GM12864 (cell line): ENCODE measurements around the gene RNF25.

ENCODE experiments used
- DNase-seq: peaks from one replicate; pipeline ENCODE4 v3.0.0-alpha.2; 2011; ENCODE audit warnings: low read depth
- H3K4me3 ChIP-seq: 2 replicates; pipeline ENCODE4 v1.5.1; 2011; ENCODE audit warnings: mild to moderate bottlenecking, low read depth, low read length, control low read depth
- TF ChIP-seq, protein P1 (sequence below): IDR thresholded peaks from 2 replicates; pipeline ENCODE4 v1.5.1; 2011; ENCODE audit warnings: low read depth, mild to moderate bottlenecking, moderate library complexity, low read length, control low read depth, inconsistent platforms; ENCODE audit errors: missing control alignments

RNF25 gene

GRCh38 chr2:218680061-218680460 is 8.3 kb upstream of the RNF25 start:
- TF ChIP-seq, protein P1, sequence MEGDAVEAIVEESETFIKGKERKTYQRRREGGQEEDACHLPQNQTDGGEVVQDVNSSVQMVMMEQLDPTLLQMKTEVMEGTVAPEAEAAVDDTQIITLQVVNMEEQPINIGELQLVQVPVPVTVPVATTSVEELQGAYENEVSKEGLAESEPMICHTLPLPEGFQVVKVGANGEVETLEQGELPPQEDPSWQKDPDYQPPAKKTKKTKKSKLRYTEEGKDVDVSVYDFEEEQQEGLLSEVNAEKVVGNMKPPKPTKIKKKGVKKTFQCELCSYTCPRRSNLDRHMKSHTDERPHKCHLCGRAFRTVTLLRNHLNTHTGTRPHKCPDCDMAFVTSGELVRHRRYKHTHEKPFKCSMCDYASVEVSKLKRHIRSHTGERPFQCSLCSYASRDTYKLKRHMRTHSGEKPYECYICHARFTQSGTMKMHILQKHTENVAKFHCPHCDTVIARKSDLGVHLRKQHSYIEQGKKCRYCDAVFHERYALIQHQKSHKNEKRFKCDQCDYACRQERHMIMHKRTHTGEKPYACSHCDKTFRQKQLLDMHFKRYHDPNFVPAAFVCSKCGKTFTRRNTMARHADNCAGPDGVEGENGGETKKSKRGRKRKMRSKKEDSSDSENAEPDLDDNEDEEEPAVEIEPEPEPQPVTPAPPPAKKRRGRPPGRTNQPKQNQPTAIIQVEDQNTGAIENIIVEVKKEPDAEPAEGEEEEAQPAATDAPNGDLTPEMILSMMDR: no peak
- no peak for DNase-seq
- no peak overlapping the region for H3K4me3 ChIP-seq

DNA sequence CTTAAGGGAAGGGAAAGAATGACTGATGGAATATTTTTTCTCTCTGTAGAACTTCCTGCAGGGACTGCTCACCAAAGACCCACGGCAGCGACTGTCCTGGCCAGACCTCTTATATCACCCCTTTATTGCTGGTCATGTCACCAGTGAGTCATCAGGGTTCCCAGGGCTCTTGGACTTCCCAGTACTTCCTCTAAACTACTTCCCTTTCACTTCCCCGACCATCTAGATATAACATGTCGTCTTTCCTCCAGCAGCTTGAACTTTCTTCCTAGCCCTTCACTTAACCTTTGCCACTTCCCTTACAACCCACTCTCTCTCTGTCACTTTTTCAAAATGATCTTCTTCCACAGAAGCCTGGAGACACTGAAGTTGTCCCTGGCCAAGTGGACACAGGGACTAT is 7.3 kb upstream of the RNF25 start:
- DNase-seq: no peak
- H3K4me3 ChIP-seq: no peak overlapping the region
- TF ChIP-seq, protein P1: no peak

GRCh38 chr2:218671097-218671653 is 627 bp downstream of the RNF25 start:
- no peak for DNase-seq
- TF ChIP-seq, protein P1: no peak
- peak overlapping the region; percentile 86 for H3K4me3 ChIP-seq

DNA sequence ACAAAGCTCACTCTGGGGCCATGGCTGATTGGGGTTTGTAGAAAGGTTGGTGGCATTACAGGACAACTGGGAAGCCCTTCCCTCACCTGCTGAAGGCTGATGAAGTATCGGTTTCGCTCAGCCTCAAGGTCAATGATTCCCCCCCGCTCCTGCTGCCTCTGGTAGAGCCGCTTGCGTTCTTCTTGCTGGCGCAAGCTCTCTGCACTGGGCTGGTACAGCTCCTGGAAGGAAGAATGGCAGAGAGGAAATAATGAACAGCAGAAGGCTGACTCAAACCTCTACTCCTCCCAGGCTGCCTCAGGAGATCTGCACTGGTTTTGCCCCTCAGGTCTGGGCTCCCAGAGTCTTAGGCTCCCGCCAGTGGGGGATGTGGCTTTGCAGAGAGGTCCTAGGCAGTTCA is 7.1 kb downstream of the RNF25 start:
- DNase-seq: no peak
- H3K4me3 ChIP-seq: no peak overlapping the region
- TF ChIP-seq, protein P1: no peak

DNA sequence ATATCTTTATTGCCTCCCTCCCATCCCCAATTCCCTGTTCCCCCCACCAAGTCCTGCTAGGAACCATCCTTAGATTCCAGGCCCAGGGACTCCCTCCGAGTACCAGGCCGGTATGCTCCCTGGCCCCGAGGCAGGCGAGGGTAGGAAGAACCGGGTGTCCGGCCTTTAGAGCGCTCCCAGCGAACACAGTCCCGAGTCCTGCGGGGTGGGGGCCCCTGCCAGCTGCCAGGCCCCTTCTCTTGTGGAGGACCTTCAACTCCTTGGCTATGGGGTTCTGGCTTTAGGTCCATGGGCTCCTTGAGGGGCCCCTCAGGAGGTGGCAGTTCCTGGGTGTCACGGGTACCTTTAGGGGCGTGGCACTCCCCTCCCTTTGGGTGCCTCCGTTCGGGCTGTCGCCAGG is 7.9 kb downstream of the RNF25 start:
- TF ChIP-seq, protein P1: no peak
- DNase-seq: no peak
- H3K4me3 ChIP-seq: no peak overlapping the region

- DNase-seq: no peak
- H3K4me3 ChIP-seq: no peak overlapping the region
- TF ChIP-seq, protein P1: no peak
These were observed 9.0 kb downstream of the RNF25 start for GRCh38 chr2:218662827-218663226.

- no peak overlapping the region for H3K4me3 ChIP-seq
- DNase-seq: no peak
- TF ChIP-seq, protein P1: no peak
These were observed 9.4 kb downstream of the RNF25 start for GRCh38 chr2:218662377-218662776.
